H9 (cell line): ENCODE data around the gene IGLL5. TPM values are rescaled to one million over a fixed set of nuclear protein-coding genes. Genes with fewer than 3 reads are reported as not detected.

Source experiments
- DNase-seq: peaks from one replicate; pipeline ENCODE4 v3.0.0-alpha.2; 2017
- H2AFZ ChIP-seq: one replicate; pipeline ENCODE4 v1.6.1; 2013; ENCODE audit warnings: mild to moderate bottlenecking, low read length, control low read depth, moderate library complexity
- H2AK5ac ChIP-seq: 2 replicates; pipeline ENCODE4 v1.6.1; 2013; ENCODE audit warnings: low read length, control low read depth, mixed read lengths; ENCODE audit not compliant: insufficient read length
- H2BK120ac ChIP-seq: one replicate; pipeline ENCODE4 v1.6.1; 2013; ENCODE audit warnings: low read depth, mild to moderate bottlenecking, low read length, control low read depth, inconsistent platforms; ENCODE audit not compliant: poor library complexity, severe bottlenecking
- H2BK12ac ChIP-seq: 2 replicates; pipeline ENCODE4 v1.6.1; 2013; ENCODE audit warnings: low read length, control low read depth, mixed read lengths, low read depth; ENCODE audit not compliant: insufficient read length
- H2BK15ac ChIP-seq: 2 replicates; pipeline ENCODE4 v1.6.1; 2013; ENCODE audit warnings: low read depth, low read length, control low read depth
- H2BK20ac ChIP-seq: one replicate; pipeline ENCODE4 v1.6.1; 2013; ENCODE audit warnings: low read depth, mild to moderate bottlenecking, low read length, control low read depth, inconsistent platforms; ENCODE audit not compliant: poor library complexity, severe bottlenecking
- H2BK5ac ChIP-seq: 2 replicates; pipeline ENCODE4 v1.6.1; 2013; ENCODE audit warnings: low read length, control low read depth, mixed read lengths; ENCODE audit not compliant: insufficient read length
- H3K14ac ChIP-seq: 2 replicates; pipeline ENCODE4 v1.6.1; 2013; ENCODE audit warnings: low read length, control low read depth; ENCODE audit not compliant: insufficient read depth
- H3K18ac ChIP-seq: 2 replicates; pipeline ENCODE4 v1.6.1; 2013; ENCODE audit warnings: low read depth, mild to moderate bottlenecking, mixed read lengths, low read length, control low read depth; ENCODE audit not compliant: insufficient read length
- H3K23ac ChIP-seq: 2 replicates; pipeline ENCODE4 v1.6.1; 2013; ENCODE audit warnings: low read length, control low read depth, mixed read lengths, low read depth; ENCODE audit not compliant: insufficient read length
- H3K23me2 ChIP-seq: 2 replicates; pipeline ENCODE4 v1.6.1; 2013; ENCODE audit warnings: low read depth, mild to moderate bottlenecking, mixed read lengths, low read length, control low read depth; ENCODE audit not compliant: insufficient read length, poor library complexity, severe bottlenecking
- H3K27ac ChIP-seq: 2 replicates; pipeline ENCODE4 v1.5.1; 2013; ENCODE audit warnings: low read length, control low read depth, mixed read lengths, low read depth; ENCODE audit not compliant: insufficient read length
- H3K27me3 ChIP-seq: 2 replicates; pipeline ENCODE4 v1.6.1; 2013; ENCODE audit warnings: low read length, control low read depth, inconsistent platforms; ENCODE audit not compliant: insufficient read depth
- H3K4ac ChIP-seq: 2 replicates; pipeline ENCODE4 v1.6.1; 2013; ENCODE audit warnings: low read depth, mild to moderate bottlenecking, control low read depth, inconsistent platforms, low read length, moderate library complexity
- H3K4me1 ChIP-seq: 2 replicates; pipeline ENCODE4 v1.6.1; 2013; ENCODE audit warnings: low read length, control low read depth, inconsistent platforms; ENCODE audit not compliant: insufficient read depth
- H3K4me2 ChIP-seq: 2 replicates; pipeline ENCODE4 v1.6.1; 2013; ENCODE audit warnings: low read length, control low read depth, mixed read lengths; ENCODE audit not compliant: insufficient read length, insufficient read depth
- H3K56ac ChIP-seq: 2 replicates; pipeline ENCODE4 v1.6.1; 2013; ENCODE audit warnings: low read depth, mild to moderate bottlenecking, mixed read lengths, low read length, control low read depth; ENCODE audit not compliant: insufficient read length
- H3K79me1 ChIP-seq: 2 replicates; pipeline ENCODE4 v1.6.1; 2013; ENCODE audit warnings: low read depth, mild to moderate bottlenecking, moderate library complexity, low read length, control low read depth, inconsistent platforms; ENCODE audit not compliant: insufficient read depth, poor library complexity, severe bottlenecking
- H3K79me2 ChIP-seq: 2 replicates; pipeline ENCODE4 v1.6.1; 2013; ENCODE audit warnings: low read length, control low read depth, inconsistent platforms; ENCODE audit not compliant: insufficient read depth
- H3K9ac ChIP-seq: 2 replicates; pipeline ENCODE4 v1.6.1; 2013; ENCODE audit warnings: low read length, control low read depth, mixed read lengths; ENCODE audit not compliant: insufficient read length; ENCODE audit errors: extremely low read depth
- H3K9me3 ChIP-seq: one replicate; pipeline ENCODE4 v1.6.1; 2013; ENCODE audit warnings: low read depth, low read length, inconsistent platforms; ENCODE audit not compliant: control insufficient read depth
- H3T11ph ChIP-seq: one replicate; pipeline ENCODE4 v1.6.1; 2013; ENCODE audit warnings: mild to moderate bottlenecking, low read length, control low read depth, inconsistent platforms
- H4K20me1 ChIP-seq: one replicate; pipeline ENCODE4 v1.6.1; 2013; ENCODE audit not compliant: control insufficient read depth, insufficient read length, insufficient read depth
- H4K5ac ChIP-seq: 2 replicates; pipeline ENCODE4 v1.6.1; 2013; ENCODE audit warnings: low read depth, mild to moderate bottlenecking, mixed read lengths, low read length, control low read depth; ENCODE audit not compliant: insufficient read length
- H4K8ac ChIP-seq: replicated peaks from 2 replicates; pipeline ENCODE4 v1.6.1; 2013; ENCODE audit warnings: low read length, control low read depth, mixed read lengths, low read depth; ENCODE audit not compliant: insufficient read length
- H4K91ac ChIP-seq: 2 replicates; pipeline ENCODE4 v1.6.1; 2013; ENCODE audit warnings: low read depth, mild to moderate bottlenecking, moderate library complexity, mixed read lengths, low read length, control low read depth; ENCODE audit not compliant: insufficient read length
- H3K27ac Mint-ChIP-seq, 3 experiments: 2 replicates in 2 of 3; 3 replicates in 1 of 3; pipeline ENCODE4 v1.8.0; 2020 to 2021; ENCODE audit warnings: mixed read lengths in 3 of 3, mild to moderate bottlenecking in 1 of 3, moderate library complexity in 1 of 3
- H3K27me3 Mint-ChIP-seq: 2 replicates; pipeline ENCODE4 v1.8.0; 2021; ENCODE audit warnings: low read depth, mild to moderate bottlenecking, moderate library complexity, mixed read lengths
- H3K36me3 Mint-ChIP-seq, 3 experiments: 2 replicates in 2 of 3; 3 replicates in 1 of 3; pipeline ENCODE4 v1.8.0; 2020 to 2021; ENCODE audit warnings: low read depth in 3 of 3, mixed read lengths in 3 of 3; ENCODE audit not compliant: insufficient read depth in 1 of 3
- H3K4me1 Mint-ChIP-seq, 2 experiments: 2 replicates each; pipeline ENCODE4 v1.8.0; 2020; ENCODE audit warnings: mixed read lengths in 2 of 2
- H3K4me3 Mint-ChIP-seq, 2 experiments: 2 replicates in 1 of 2; 3 replicates in 1 of 2; pipeline ENCODE4 v1.8.0; 2020 to 2021; ENCODE audit warnings: mild to moderate bottlenecking in 2 of 2, mixed read lengths in 2 of 2, moderate library complexity in 1 of 2
- H3K9me3 Mint-ChIP-seq, 2 experiments: 2 replicates in 1 of 2; 3 replicates in 1 of 2; pipeline ENCODE4 v1.8.0; 2020; ENCODE audit warnings: mild to moderate bottlenecking in 2 of 2, mixed read lengths in 2 of 2, moderate library complexity in 1 of 2
- WGBS: extraction: QIAGEN DNeasy Blood & Tissue Kit; methylation state at CpG from one replicate; pipeline ENCODE4 v1.1.7; 2013; ENCODE audit warnings: missing lambda C conversion rate, low lambda C conversion rate, mixed read lengths; ENCODE audit not compliant: insufficient read length; ENCODE audit errors: extremely low coverage; 5-methylcytosine and 5-hydroxymethylcytosine counted together
- total RNA-seq: library from RNA; stranded (reverse); gene quantifications from 2 replicates; pipeline ENCODE4 v1.2.1, GENCODE V29; 2021
- TF ChIP-seq, protein P1 (sequence below): fragments of 200-600 bp; sonication (generic); conservative IDR thresholded peaks from 3 replicates; pipeline ENCODE4 v1.8.0; 2021; ENCODE audit warnings: antibody characterized with exemption, mild to moderate bottlenecking

Gene IGLL5
- total RNA-seq, 1 experiment from 2014 or later: not detected

DNA sequence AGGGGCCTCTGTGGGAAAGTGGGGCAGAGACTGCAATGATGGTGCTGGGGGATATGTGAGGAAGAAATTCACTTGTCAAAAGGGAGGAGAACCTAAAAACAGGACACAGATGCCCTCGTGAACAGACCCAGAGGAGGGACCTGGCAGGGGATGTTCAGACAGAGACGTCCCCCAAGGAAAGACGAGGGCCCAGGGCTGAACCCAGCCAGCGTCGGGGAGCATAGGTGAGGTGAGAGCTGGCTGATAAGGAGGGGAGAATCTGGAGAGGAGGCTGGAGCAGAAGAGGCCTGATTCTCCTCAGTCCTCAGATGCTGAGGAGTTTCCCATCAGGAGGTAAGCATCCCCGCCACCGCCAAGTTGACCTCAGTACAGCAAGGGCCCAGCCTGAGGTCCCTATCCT lies 31.4 kb downstream of the IGLL5 start:
- Histone ChIP-seq H2AK5ac (no peak overlapping the region), H3K4me2 (no peak overlapping the region), H3K79me2 (no peaks in the 10 kb centered on the region), H3K23me2 (no peaks in the 10 kb centered on the region), H3K9me3 (no peaks in the 10 kb centered on the region), H3K4me1 (no peaks in the 10 kb centered on the region), H2AFZ (no peak overlapping the region), H3K27me3 (peaks cover 8% of the 10 kb centered on the region; the same call in 1 of the 2 replicates), H4K5ac (no peak overlapping the region), H3K79me1 (no peaks in the 10 kb centered on the region), H3K23ac (no peak overlapping the region), H3K4ac (no peak overlapping the region), H3K14ac (no peak overlapping the region), H3K18ac (no peak overlapping the region), H4K91ac (no peak overlapping the region), H2BK20ac (no peak overlapping the region), H4K8ac (no peak overlapping the region), H4K20me1 (no peaks in the 10 kb centered on the region), H3K27ac (no peak overlapping the region), H2BK5ac (no peak overlapping the region), H2BK120ac (no peak overlapping the region), H3T11ph (no peak overlapping the region), H3K56ac (no peak overlapping the region), H2BK15ac (no peak overlapping the region), H2BK12ac (no peak overlapping the region), H3K9ac (no peak overlapping the region)
- Mint-ChIP-seq H3K27me3 (peaks cover 98% of the 10 kb centered on the region), H3K4me1 (no peaks in the 10 kb centered on the region), H3K27ac (no peak overlapping the region), H3K9me3 (no peaks in the 10 kb centered on the region; a peak in 1 of 5 replicates), H3K4me3 (no peak overlapping the region), H3K36me3 (no peaks in the 10 kb centered on the region)
- TF ChIP-seq, protein P1, sequence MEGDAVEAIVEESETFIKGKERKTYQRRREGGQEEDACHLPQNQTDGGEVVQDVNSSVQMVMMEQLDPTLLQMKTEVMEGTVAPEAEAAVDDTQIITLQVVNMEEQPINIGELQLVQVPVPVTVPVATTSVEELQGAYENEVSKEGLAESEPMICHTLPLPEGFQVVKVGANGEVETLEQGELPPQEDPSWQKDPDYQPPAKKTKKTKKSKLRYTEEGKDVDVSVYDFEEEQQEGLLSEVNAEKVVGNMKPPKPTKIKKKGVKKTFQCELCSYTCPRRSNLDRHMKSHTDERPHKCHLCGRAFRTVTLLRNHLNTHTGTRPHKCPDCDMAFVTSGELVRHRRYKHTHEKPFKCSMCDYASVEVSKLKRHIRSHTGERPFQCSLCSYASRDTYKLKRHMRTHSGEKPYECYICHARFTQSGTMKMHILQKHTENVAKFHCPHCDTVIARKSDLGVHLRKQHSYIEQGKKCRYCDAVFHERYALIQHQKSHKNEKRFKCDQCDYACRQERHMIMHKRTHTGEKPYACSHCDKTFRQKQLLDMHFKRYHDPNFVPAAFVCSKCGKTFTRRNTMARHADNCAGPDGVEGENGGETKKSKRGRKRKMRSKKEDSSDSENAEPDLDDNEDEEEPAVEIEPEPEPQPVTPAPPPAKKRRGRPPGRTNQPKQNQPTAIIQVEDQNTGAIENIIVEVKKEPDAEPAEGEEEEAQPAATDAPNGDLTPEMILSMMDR: no peak
- WGBS: no CpG with 5 or more reads among the region's 7 CpGs
- no peak for DNase-seq
